Measurements from ENCODE around the gene TBC1D22A.

Gene TBC1D22A

GRCh38 chr22:46917771-46918101 is 155.3 kb downstream of the TBC1D22A start:
- DNase-seq, result peak in 2 of 42 donors; percentile 6 to 9
- intact Hi-C loops (cut with DNase I), result no loop called here

- intact Hi-C loops (cut with DNase I), result no loop called here
- DNase-seq, result peak in 3 of 42 donors; percentile 6 to 21 (median 17)
Observed at GRCh38 chr22:46918197-46918596, 155.7 kb downstream of the TBC1D22A start.

GRCh38 chr22:46922037-46922436 is 159.6 kb downstream of the TBC1D22A start:
- intact Hi-C loops (cut with DNase I), result no loop called here
- no peak for DNase-seq

GRCh38 chr22:46923394-46923793 is 160.9 kb downstream of the TBC1D22A start:
- intact Hi-C loops (cut with DNase I), result no loop called here

GRCh38 chr22:46925818-46926217 is 163.4 kb downstream of the TBC1D22A start:
- no peak for DNase-seq
- intact Hi-C loops (cut with DNase I), result no loop called here

More at GRCh38 chr22:46923394-46923793, 160.9 kb downstream of the TBC1D22A start:
- DNase-seq, result peak in 1 of 42 donors; percentile 17

GRCh38 chr22:46929046-46929709 is 166.7 kb downstream of the TBC1D22A start:
- intact Hi-C loops (cut with DNase I), result no loop called here

GRCh38 chr22:46929710-46930204 is 167.3 kb downstream of the TBC1D22A start:
- intact Hi-C loops (cut with DNase I), result no loop called here
- DNase-seq, result peak in 1 of 42 donors; percentile 17

More at GRCh38 chr22:46929046-46929709, 166.7 kb downstream of the TBC1D22A start:
- DNase-seq, result no peak

GRCh38 chr22:46931414-46931813 is 169.0 kb downstream of the TBC1D22A start:
- DNase-seq, result peak in 1 of 42 donors; percentile 44
- intact Hi-C loops (cut with DNase I), result no loop called here

- intact Hi-C loops (cut with DNase I), result no loop called here
- peak in 1 of 42 donors; percentile 10 for DNase-seq
Observed at GRCh38 chr22:46931881-46932280, 169.4 kb downstream of the TBC1D22A start.

- intact Hi-C loops (cut with DNase I), result no loop called here
- peak in 1 of 42 donors; percentile 30 for DNase-seq
Observed at GRCh38 chr22:46933040-46933930, 170.8 kb downstream of the TBC1D22A start.

GRCh38 chr22:46934172-46934745 is 171.8 kb downstream of the TBC1D22A start:
- DNase-seq, result peak in 1 of 42 donors; percentile 28
- intact Hi-C loops (cut with DNase I), result no loop called here

- DNase-seq, result peak in 1 of 42 donors; percentile 25
- intact Hi-C loops (cut with DNase I), result no loop called here
Observed at GRCh38 chr22:46934746-46935491, 172.5 kb downstream of the TBC1D22A start.

GRCh38 chr22:46935506-46936377 is 173.3 kb downstream of the TBC1D22A start:
- DNase-seq, result peak in 2 of 42 donors; percentile 26 to 39

GRCh38 chr22:46936378-46936903 is 174.0 kb downstream of the TBC1D22A start:
- DNase-seq, result peak in 11 of 42 donors; percentile 7 to 64 (median 27)
- intact Hi-C loops (cut with DNase I), result no loop called here

More at GRCh38 chr22:46935506-46936377, 173.3 kb downstream of the TBC1D22A start:
- intact Hi-C loops (cut with DNase I), result no loop called here

GRCh38 chr22:46937185-46937584 is 174.7 kb downstream of the TBC1D22A start:
- peak in 1 of 42 donors; percentile 33 for DNase-seq
- intact Hi-C loops (cut with DNase I), result no loop called here

- peak in 1 of 42 donors; percentile 36 for DNase-seq
- intact Hi-C loops (cut with DNase I), result no loop called here
Observed at GRCh38 chr22:46937939-46938338, 175.5 kb downstream of the TBC1D22A start.

GRCh38 chr22:46941968-46942798 is 179.7 kb downstream of the TBC1D22A start:
- DNase-seq, result peak in 1 of 42 donors; percentile 41
- intact Hi-C loops (cut with DNase I), result no loop called here

Data from head of caudate nucleus (tissue), 42 donors.